Stimulated activated CD8-positive, alpha-beta memory T cell treated with anti-CD3 and anti-CD28 coated beads, Interleukin-15, amount 100 ng/mL, for 1 hour (primary cell): ENCODE results near the gene ITGB7.

Experiments used
- DNase-seq: peaks from one replicate; pipeline ENCODE4 v3.0.0-alpha.2; 2020; ENCODE audit warnings: low read depth

Gene ITGB7

GRCh38 chr12:53145383-53146260 lies 61.4 kb downstream of the ITGB7 start:
- DNase-seq, result no peak

GRCh38 chr12:53143355-53143754 lies 63.7 kb downstream of the ITGB7 start:
- DNase-seq, result no peak
